Activated CD4-positive, alpha-beta T cell treated with anti-CD3 and anti-CD28 coated beads, Interleukin-2, amount 50 U/mL, for 24 hours (primary cell): ENCODE results near the gene CNTNAP2.
"Not testable (repeated sequence)": the region's sequence is repeated elsewhere in the genome, so short reads cannot be mapped to it uniquely, and the experiment has no call there.

ENCODE experiments used
- DNase-seq, 2 donors: peaks; one replicate each; pipeline ENCODE4 v3.0.0-alpha.2; 2020; ENCODE audit warnings: low read depth in 1 of 2, low spot score in 1 of 2

CNTNAP2 gene

GRCh38 chr7:146865696-146866095 is 749.1 kb downstream of the CNTNAP2 start:
- DNase-seq: no peak

GRCh38 chr7:146874722-146875121 is 758.1 kb downstream of the CNTNAP2 start:
- no peak for DNase-seq

GRCh38 chr7:146875237-146875785 is 758.7 kb downstream of the CNTNAP2 start:
- no peak for DNase-seq

GRCh38 chr7:146875981-146876380 is 759.4 kb downstream of the CNTNAP2 start:
- no peak for DNase-seq

- no peak for DNase-seq
Observed at GRCh38 chr7:146876411-146876810, 759.8 kb downstream of the CNTNAP2 start.

GRCh38 chr7:146878901-146879300 is 762.3 kb downstream of the CNTNAP2 start:
- DNase-seq: no peak

- no peak for DNase-seq
Observed at GRCh38 chr7:146885231-146885630, 768.6 kb downstream of the CNTNAP2 start.

- DNase-seq: no peak
Observed at GRCh38 chr7:146889806-146890555, 773.4 kb downstream of the CNTNAP2 start.

GRCh38 chr7:146892151-146892550 is 775.5 kb downstream of the CNTNAP2 start:
- DNase-seq: no peak

GRCh38 chr7:146894927-146895326 is 778.3 kb downstream of the CNTNAP2 start:
- no peak for DNase-seq

GRCh38 chr7:146902266-146902665 is 785.7 kb downstream of the CNTNAP2 start:
- DNase-seq: no peak

GRCh38 chr7:146902728-146903127 is 786.1 kb downstream of the CNTNAP2 start:
- no peak for DNase-seq

GRCh38 chr7:146905746-146906145 is 789.1 kb downstream of the CNTNAP2 start:
- not testable (repeated sequence) for DNase-seq

GRCh38 chr7:146922782-146923181 is 806.2 kb downstream of the CNTNAP2 start:
- no peak for DNase-seq

- no peak for DNase-seq
Observed at GRCh38 chr7:146926841-146927240, 810.2 kb downstream of the CNTNAP2 start.

GRCh38 chr7:146937836-146938235 is 821.2 kb downstream of the CNTNAP2 start:
- DNase-seq: no peak

GRCh38 chr7:146943483-146943882 is 826.9 kb downstream of the CNTNAP2 start:
- DNase-seq: no peak

- no peak for DNase-seq
Observed at GRCh38 chr7:146948703-146949102, 832.1 kb downstream of the CNTNAP2 start.

GRCh38 chr7:146956321-146956720 is 839.7 kb downstream of the CNTNAP2 start:
- no peak for DNase-seq

GRCh38 chr7:146956853-146957252 is 840.3 kb downstream of the CNTNAP2 start:
- DNase-seq: no peak

- no peak for DNase-seq
Observed at GRCh38 chr7:146960773-146961391, 844.3 kb downstream of the CNTNAP2 start.

GRCh38 chr7:146961617-146962016 is 845.0 kb downstream of the CNTNAP2 start:
- DNase-seq: no peak
